Esophagus muscularis mucosa (tissue), 4 donors: ENCODE measurements around the gene REC114.

Experiments used
- CTCF ChIP-seq, 3 experiments: fragments of 200-600 bp in 2 of 3; fragments of 450-650 bp in 1 of 3; sonication (generic) in 2 of 3; IDR thresholded peaks; one replicate each; pipeline ENCODE4 v1.5.1; 2017 to 2019; ENCODE audit warnings: antibody characterized with exemption in 3 of 3, mild to moderate bottlenecking in 2 of 3, moderate library complexity in 1 of 3
- EP300 ChIP-seq: sonication (generic); formaldehyde crosslinking; IDR thresholded peaks from one replicate; pipeline ENCODE4 v1.6.1; 2017; ENCODE audit warnings: antibody characterized with exemption
- POLR2AphosphoS5 ChIP-seq, 2 donors: sonication (generic); formaldehyde crosslinking; IDR thresholded peaks; one replicate each; pipeline ENCODE4 v1.6.1; 2017; ENCODE audit warnings: antibody characterized with exemption in 2 of 2

- TF ChIP-seq EP300, result no peak
- no peak for TF ChIP-seq CTCF (IDR thresholded peaks at IDR 0.05)
- no peak for TF ChIP-seq POLR2AphosphoS5 (IDR thresholded peaks at IDR 0.05)
Measured at GRCh38 chr15:73495181-73495580, 52.2 kb downstream of the REC114 start.
